Stimulated activated naive CD4-positive, alpha-beta T cell treated with Interleukin-2 at 50 U/mL for 16 hours (primary cell): ENCODE data around the gene FOXF1.

Experiments used
- DNase-seq: peaks from one replicate; lab custom pipeline; 2025; lab: John Stamatoyannopoulos, UW

The FOXF1 gene

DNA sequence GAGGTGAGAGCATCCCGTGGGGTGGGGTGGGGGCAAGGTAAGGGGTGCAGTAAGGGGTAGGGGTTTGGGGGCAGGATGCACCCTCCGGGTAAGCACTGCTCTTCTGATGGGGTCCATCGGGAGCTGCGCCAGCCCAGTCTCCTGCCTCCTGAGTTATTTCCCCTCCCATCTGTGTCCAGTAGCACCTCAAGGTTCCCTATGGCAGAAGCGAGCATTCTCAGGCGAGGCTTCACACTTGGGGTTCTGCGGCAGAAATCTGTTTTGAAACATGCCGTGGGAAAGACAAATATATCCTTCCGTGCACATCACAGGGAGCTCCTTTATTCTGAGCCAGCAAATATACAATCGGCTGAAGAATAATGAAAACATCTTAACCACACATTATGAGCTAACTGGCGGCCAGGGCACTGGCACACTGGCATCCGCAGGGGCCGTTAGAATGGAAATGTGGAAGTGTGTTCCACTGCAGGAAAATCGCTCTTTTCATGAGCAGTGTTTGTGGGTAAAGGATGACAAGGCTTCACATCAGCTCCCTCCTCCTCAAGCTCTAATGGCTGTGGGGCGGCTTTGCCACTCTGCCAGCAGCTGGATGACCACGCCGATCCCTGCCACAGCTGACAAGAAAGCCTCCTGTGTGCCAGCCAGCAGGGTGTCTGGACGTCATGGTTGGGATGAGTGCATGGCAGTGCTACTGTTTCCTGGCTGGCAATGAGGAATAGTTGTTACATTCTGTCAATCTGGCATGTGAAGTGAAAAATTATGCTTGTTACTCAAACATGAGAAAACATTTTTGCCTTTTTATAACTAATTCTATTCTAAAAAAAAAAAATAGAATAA lies 24.7 kb downstream of the FOXF1 start:
- DNase-seq, result no peak

DNA sequence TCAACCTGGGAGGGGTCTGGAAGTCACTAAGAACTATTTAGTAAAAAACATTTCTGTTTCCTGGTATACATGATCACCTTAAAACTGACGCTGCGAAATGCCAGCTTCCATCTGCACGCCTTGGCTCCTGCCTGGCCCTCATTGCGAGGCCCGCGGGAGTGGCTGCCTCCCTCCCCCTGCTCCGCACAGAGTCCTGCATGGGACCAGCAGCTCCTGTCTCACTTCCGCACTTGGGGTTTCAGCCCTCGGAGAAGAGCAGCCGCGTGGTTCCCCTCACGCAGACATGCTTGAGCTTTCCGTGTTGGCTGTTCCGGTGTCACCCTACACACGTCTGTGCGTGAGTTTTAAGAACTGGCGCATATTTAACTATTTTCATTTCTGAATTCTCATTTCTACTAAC lies 26.3 kb downstream of the FOXF1 start:
- no peak for DNase-seq

DNA sequence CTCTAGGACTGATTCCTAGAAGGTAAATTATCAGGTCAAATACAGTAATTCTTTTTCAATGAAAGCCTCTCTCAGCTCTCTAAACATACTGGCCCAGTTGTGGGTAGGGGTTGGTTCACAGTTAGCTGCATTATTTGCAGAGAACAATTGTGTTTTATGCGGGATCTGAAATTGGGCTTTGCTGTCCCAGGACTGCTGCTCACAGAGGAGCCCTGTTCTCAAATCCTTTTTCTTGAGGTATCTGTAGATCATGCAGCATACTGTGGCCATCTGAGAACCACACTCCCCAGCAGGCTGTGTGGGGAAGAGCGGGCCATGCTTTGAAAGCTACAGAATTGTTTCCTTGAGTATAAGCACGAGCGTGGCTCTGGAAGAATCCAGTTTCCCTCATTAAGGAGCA lies 27.2 kb downstream of the FOXF1 start:
- no peak for DNase-seq

DNA sequence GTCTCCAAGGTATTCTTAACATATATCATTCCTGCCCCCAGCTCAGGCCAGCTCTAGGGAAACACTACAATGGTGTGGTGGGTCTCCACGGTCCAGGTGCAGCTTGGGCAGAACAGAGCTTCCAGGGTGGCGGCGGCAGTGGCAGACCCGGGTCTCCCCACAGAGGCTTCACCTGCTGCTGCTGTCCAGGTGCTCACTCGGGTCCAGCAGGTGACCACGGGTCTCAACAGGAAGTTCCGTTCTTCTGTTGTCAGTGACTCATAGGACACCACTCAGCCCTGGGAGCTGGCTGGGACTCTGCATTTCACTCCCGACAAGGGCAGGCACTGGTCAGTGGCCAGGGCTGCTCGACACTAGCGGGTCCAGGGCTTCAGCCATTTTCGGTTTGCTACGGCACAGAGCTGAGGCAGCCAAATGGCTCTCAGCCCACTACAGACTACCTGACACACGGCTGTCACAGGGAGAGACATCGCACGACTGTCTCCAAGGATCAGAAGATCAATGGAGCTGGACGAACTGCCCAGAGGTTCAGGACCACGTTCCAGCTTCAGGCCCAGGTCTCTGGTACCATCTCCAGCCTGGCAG lies 28.0 kb downstream of the FOXF1 start:
- DNase-seq, result no peak

DNA sequence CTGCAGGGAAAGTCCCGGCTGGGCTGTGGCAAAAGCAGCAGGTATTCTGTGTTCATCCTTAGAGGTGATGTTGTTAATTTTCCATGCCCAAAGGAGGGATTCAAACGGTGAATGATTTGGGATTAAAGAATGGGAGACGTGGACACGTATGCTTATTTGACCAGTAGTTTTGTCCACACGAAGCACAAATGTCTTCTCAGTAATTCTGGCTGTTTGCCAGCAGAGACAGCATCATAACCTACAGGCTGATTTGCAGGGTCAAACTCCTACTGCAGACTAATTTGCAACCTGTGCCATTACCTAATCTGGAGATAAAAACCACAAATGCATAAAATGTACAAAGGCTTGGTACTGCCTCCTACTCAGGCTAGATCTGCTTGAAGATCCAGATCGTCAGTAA lies 30.6 kb downstream of the FOXF1 start:
- no peak for DNase-seq

DNA sequence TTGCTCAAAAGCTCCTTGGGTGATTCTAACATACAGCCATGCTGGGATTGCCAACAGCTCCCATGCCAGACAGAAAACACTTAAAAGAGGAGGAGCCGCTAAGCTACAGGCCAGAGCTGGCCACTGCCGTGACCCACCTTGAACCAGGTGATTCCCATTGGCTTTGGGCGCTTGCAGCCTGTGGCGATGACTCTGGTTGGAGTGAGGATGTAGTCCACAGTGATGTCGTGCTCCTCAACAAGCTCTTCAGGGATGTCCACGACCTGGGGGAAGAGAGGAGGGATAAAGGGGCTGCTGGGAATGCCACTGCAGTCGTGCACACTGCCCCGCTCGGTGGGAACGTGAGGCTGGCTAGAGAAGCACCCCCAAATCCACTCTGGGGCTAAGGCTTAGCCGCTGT lies 31.2 kb downstream of the FOXF1 start:
- no peak for DNase-seq

DNA sequence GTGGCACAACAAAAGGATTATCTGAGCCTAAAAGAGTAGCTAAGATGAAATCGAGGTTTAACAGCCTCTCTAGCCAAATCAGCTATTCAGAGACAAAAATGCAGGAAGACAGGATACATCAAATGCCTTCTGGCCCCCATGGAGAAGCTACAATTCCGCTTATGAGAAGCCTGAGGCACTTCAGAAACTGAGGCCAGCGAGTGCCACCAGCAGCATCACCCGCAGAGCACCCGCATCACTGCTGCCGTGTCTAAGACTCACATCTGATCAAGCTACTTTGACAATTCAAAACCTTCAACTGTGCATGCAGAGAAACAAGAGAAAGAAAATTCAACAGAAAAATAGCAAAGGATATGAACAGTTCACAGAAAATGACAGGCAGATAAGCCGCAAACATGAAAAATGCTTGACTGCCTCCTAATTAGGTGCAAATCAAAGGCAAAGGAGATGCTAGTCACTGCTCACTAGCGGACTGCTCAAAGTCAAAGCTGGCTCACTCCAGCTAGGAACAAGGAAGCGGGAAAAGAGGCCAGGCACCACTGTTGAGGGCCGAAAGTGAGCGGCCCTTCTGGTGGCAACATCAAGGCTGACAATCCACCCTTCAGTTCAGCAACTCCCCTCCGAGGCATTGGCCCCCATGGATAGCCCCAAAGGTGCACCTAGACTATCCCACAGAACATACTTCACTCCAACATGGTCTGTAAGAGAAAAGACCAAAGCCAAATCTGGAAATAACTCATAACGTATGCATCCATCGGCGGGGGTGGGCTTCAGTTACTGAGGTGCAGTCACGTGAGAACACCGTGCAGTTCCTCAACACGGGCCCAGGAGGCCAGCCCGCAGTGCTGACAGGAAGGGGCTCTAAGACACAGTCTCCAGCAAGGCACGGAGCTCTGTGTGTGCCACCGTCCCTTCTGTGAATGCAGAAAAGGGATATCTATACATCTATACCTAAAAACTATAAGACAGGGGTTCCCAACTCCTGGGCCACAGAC lies 32.7 kb downstream of the FOXF1 start:
- DNase-seq, result no peak

DNA sequence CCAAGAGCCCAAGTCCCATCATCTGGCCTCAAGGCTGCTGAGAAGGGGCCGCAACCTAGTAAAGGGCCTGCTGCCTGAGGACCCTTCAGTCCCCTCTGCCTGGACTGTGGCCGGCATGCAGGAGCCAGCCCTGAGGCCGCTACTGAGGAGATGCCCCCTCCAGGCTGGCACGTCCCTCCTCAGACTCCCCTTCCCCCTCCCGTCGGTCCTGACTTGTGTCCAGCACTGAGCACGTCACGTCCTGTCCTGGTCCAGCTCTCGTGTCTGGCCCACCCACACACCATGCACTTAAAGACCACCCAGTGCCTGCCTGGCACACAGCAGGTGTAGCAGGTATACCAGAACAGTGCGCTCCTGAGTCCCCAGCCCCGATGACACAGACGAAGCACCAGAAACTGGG lies 35.2 kb downstream of the FOXF1 start:
- no peak for DNase-seq

DNA sequence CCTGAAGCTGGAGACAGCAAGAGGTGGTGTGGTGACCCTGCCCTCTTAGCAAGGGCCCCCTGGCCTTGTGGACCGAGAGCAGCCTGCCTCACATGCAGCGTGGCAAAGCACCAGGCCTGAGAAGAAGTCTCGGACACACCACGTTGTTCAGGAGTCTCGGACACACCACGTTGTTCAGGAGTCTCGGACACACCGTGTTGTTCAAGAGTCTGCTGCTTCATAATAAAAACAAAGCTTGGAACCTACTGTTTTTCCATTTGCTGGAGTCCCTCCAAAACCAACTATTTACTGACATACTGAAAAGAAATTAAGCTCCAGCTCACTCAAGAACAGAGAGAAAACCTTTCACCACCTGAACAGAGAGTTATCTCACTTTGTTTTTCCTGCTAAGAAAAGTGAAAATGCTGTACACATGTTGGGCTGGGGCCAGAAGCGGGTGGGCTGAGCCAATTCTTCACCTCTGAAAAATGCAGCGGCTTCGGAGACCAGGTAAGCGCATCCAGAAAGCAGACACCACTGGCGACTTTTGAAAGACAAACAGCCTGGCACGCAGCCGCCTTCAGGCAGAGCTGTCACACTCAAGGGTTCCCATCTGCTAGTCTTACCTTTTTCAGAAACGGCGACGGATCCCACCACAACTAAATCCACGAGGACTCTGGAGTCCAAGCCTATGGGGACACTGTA lies 35.8 kb downstream of the FOXF1 start:
- no peak for DNase-seq

DNA sequence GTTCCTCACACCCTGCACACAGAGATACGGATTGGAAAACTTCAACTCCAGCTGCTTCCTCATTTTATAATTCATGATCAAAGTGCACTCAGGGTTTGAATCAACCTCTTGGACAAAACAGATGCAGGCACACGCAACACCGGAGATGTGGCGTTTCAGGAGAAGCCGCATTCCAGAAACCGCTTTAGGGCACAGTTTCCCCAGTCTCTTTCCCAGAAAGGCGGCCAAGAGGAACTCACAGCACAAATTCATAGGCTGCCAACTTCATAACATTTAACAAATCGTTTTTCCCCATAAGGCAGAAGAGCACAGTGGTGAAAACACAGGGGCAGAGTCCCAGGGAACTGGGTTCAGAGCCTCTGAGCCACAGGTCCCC lies 36.3 kb downstream of the FOXF1 start:
- no peak for DNase-seq

DNA sequence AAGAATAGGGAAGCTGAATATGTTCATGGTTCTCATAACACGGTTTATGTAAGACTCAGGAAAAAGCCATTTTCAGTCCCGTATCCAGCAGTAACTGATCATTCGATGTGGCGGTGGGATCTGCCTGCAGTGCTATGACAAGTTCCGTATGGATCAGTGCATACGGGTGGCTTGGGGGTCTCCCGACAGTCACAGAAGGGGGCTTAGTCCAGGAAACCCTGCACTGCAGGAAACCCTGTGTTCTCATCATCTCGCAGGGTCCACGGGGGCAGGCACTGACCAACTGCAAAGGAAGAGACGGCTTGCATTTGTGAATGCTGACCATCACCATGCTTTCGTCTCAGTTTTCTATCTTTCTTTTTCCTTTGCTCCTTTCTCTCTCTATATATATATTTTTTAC lies 37.0 kb downstream of the FOXF1 start:
- DNase-seq, result no peak

DNA sequence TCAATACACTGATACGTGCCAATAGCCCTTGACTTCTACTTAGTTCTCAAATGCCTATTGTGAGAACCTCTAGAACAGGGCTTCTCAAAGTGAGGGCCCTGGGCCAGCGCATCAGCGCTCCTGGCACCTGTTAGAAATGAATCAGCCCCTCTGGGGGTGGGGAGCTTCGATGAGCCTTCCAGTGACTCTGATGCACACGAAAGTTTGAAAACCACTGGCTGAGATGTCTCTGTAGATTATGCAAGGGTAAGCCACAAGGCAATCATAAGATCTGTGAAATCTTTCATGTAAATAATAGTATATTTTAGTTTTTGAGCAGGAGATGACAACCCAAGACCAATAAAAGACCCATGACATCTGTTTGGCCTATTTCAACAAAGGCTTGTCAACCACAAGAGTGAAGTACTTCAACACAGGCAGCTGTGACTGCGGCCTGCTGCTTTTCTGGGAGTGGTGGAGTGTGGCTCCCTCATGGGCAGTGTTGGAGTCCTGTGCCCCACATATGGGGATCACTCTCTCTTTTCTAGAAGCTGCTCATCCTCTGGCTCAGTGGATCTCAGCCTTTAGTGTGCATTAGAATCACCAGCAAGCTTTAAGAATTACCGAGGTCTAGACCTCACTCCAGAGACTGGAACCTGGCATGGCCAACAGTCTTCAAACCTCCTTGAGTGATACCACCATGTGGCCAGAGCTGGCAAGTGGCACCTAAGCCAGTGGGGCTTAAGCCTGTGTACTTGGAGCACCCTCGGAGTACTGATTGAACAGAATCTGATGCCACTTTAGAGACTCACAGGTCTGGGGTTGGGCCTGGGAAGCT lies 39.0 kb downstream of the FOXF1 start:
- DNase-seq, result no peak

DNA sequence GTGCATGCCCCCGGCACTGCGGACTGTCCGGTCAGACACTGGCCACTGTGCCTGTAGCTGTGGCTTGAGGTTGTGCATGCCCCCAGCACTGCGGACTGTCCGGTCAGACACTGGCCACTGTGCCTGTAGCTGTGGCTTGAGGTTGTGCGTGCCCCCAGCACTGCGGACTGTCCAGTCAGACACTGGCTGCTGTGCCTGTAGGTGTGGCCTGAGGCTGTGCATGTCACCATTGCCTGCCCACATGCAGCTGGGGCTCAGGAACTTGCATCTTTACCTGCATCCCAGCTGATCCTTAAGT lies 39.5 kb downstream of the FOXF1 start:
- DNase-seq, result no peak

DNA sequence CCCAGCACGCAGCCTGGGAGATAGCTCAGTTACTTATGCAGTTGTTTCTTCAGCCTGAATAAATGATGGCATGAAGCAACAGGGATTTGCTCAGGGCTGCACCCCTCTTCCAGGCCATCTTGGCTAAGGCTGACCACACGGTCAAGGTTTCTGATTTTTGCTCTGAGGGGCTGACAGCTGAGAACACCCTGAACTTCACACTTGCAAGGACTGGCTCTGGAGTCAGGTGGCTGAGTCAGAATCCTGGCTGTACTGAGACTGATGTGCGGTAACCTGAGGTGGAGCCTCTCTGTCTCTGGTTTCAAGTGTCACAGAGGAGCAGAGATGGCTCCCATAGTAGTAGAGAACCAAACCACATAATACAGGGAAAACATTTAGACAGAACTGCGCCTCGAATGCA lies 40.0 kb downstream of the FOXF1 start:
- no peak for DNase-seq

DNA sequence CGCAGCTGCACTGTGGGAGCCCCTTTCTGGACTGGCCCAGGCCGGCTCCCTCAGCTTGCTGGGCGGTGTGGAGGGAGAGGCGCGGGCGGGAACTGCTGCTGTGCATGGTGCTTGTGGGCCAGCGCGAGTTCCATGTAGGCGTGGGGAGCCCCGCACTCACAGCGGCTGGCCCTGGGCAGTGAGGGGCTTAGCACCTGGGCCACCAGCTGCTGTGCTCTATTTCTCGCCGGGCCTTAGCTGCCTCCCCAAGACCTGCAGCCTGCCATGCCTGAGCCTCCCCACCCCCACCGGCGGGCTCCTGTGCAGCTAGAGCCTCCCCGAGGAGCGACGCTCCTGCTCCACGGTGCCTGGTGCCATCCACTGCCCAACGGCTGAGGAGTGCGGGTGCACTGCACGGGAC lies 43.0 kb downstream of the FOXF1 start:
- DNase-seq, result no peak

DNA sequence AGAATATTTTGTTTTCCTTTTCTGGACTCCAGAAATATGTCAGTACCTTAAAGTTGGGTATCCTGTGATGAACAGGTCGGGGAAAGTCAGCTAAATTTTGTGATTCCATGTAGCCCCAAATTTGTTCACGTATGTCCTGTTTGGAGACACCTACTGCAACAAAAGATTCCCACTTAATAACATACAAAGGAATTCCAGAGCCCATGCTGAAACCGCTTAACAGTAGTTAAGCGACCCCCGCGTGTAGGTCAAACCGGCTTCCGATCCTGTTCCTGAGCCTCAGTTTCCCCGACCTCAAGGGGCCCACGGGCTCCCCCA lies 44.2 kb downstream of the FOXF1 start:
- no peak for DNase-seq

DNA sequence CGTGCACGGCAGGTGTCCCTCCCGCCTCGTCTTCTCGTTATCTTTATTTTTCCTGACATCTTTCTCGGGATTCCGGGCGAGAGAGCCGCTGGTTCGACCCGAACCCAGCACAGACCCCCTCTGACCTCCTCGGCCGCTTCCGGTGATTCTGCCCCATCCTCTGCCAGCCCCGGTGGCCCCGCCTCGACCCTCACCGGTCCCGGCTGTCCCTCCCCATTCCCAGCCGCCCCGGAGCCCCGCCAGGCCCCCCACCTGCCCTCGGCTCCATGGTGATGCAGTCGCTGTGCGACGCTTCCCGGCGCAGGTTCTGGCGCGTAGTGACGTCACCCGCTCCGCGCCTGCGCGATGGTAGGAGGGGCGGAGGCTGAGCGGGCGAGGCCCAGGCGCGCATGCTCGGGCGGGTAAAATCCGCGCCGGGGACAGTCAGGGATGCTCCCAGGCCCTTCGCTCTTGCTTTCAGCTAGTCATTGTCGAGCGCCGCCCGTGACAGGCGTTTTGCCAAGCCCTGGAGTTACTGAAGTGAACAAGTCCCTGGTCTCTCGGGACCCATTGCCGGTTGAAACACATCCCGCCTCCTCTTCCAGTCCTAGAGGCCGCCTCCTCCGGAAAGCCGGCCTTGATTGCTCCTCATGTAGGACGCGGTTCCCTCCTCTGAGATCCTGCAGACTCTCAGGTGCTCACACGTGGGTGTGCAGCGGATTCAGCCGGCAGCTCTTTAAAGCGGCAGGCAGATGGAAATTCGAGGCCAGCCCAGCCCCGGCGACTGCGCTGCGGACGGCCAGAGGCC lies 44.8 kb downstream of the FOXF1 start, which contains the start of gene MTHFSD:
TSS of gene MTHFSD (minus strand) at position 319 of the 787 bp plus-strand sequence. CDS start at position 268, 51 bp downstream.
- DNase-seq, result peak; percentile 91

DNA sequence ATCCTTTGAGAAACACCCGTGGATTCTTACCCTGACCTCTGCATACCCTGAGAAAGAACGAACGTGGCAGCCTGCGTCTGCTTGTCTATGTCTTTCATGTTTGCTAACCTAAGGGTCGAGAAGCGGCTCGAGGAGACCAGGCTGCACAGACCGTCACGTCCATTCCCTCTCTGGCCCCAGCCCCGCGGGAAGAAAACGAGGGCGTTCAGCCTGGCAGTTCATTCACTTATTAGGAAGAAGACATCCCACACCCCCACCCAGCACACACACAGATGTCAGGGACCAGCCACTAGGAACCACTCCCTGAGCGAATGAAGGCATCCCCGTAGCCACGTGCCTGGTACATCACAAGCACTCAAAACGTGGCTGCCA lies 45.4 kb downstream of the FOXF1 start:
- DNase-seq, result no peak

DNA sequence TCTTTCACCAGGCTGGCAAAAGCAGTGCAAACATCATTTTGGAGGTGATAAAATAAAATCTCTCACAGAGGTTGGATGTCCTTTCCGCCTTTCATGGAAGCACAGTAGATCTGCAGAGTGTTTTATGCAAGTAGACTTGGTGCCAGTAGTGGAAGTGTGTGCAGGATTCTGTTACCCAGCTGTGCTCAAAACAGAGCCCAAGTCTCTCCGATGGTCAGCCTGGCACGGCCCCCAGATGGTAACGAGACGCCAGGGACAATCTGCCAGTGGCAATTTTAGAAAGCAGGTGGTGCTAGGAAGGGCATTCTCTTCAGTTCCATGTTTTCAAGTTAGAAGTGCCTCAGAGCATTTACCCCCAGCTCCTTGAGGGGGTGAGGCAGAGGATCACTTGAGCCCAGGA lies 46.2 kb downstream of the FOXF1 start:
- DNase-seq, result no peak

DNA sequence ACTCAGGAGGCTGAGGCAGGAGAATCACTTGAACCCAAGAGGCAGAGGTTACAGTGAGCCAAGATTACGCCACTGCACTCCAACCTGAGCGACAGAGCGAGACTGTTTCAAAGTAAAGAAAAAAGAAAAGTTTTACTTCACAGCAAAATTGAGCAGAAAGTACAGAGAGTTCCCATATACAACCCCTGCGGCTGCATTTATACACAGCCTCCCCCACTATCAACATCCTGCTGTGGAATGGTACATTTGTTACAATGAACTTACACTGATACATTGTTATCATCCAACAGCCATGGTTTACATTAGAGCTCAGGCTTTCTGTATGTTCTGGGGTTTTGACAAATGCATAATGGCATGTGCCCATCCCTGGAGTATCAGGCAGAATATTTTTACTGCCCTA lies 47.3 kb downstream of the FOXF1 start:
- no peak for DNase-seq
